ENCODE results near the gene FNDC1.
"Not testable (repeated sequence)": the region's sequence is repeated elsewhere in the genome, so short reads cannot be mapped to it uniquely, and the experiment has no call there.

The FNDC1 gene

GRCh38 chr6:159169193-159169555 lies at the start of gene FNDC1:
Gene FNDC1, plus strand, starts transcription at chr6:159169400. Its CDS starts 197 bp downstream, at chr6:159169597.
- peak; percentile 42 for DNase-seq

- no peak for DNase-seq
These were observed 49.4 kb upstream of the FNDC1 start for GRCh38 chr6:159119791-159120190.

DNA sequence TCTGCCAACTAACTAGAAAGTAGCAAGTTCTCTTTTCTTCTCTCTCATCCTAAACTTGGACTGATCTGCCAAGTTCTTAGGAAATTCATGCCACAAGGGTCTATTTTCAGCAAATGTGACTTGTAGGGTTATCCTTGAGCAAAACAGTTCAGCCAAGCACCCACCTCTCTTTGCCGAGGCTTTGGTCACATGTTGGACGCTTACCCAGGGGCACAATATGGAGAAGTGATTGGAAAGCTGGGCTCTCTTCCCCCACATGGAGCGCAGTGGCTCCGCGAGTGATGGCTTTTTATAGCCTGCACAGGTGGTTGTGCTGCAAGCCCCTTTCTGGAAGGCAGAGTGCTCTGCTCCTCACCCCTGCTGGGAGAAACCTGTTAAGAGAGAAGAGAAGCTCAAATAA lies 47.7 kb upstream of the FNDC1 start:
- DNase-seq: no peak

DNA sequence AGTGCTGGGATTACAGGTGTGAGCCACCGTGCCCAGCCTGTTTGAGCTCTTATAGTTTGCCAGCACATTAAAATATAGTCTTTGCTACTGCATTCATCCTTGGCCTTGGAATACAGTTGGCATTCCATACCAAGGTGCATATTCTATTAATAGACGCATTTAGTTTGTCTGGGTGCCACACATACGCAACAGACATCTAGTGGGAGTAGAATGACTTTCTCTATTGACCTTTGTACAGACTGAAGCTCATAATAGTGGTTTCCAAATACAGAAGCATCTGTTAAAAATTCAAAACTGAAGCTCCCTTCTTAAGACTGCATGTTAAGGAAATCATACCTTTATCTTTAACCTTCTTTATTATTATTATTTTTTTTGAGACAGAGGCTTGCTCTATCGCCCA lies 46.7 kb upstream of the FNDC1 start:
- DNase-seq: no peak

DNA sequence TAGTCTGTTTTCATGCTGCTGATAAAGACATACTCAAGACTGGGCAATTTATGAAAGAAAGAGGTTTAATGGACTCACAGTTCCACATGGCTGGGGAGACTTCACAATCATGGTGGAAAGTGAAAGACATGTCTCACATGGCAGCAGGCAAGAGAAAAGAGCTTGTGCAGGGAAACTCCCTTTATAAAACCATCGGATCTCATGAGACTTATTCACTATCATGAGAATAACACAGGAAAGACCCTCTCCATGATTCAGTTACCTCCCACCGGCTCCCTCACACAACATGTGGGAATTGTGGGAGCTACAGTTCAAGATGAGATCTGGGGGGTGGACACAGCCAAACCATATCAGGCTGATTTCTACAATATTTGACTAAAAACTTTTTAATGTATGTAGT lies 45.4 kb upstream of the FNDC1 start:
- not testable (repeated sequence) for DNase-seq

- DNase-seq: no peak
These were observed 44.1 kb upstream of the FNDC1 start for GRCh38 chr6:159125014-159125609.

GRCh38 chr6:159125951-159126352 lies 43.2 kb upstream of the FNDC1 start:
- DNase-seq: no peak

DNA sequence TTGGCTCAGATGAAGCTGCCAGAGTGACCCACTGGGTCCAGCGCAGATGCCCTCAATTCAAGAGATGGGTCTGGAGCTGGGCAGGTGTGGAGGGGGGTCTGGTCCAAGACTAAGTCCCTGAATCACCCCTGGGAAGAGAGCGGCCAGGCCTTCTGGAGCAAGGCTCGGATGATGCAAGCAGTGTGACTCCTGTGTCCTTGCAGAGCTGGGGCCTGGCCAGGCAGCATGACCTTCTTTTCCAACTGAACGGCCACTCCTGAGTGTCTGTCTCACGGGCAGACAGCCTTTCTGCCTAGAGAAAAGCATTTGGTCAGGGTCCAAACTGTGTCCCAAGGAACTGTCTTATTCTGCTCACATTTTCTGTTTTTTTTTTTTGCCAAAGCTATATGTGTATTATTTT lies 42.6 kb upstream of the FNDC1 start:
- DNase-seq: no peak

GRCh38 chr6:159127701-159128100 lies 41.5 kb upstream of the FNDC1 start:
- DNase-seq: no peak

DNA sequence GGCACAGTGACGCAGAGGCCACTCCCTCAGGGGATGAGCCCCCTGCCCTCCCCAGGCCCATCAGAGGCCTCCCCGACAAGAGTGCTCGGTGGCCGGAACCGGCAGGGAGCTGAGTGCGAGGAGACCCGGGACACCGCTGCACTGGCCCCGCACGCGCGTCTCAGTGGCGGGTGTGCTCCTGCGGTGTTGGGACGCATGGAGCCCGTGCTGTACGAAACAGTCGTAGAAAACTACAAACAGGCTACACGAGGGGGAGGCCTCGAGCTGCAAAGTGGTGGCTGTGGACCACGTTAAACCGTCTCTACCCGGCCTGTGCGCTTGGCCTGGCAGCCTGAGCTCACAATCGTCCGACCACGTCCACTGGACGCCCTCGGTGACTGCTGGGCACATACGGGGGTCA lies 40.2 kb upstream of the FNDC1 start:
- no peak for DNase-seq

GRCh38 chr6:159130846-159131245 lies 38.4 kb upstream of the FNDC1 start:
- no peak for DNase-seq

- no peak for DNase-seq
These were observed 37.5 kb upstream of the FNDC1 start for GRCh38 chr6:159131709-159132108.

GRCh38 chr6:159132664-159133063 lies 36.5 kb upstream of the FNDC1 start:
- DNase-seq: no peak

GRCh38 chr6:159134701-159135364 lies 34.4 kb upstream of the FNDC1 start:
- peak; percentile 69 for DNase-seq

- no peak for DNase-seq
These were observed 31.5 kb upstream of the FNDC1 start for GRCh38 chr6:159137676-159138075.

DNA sequence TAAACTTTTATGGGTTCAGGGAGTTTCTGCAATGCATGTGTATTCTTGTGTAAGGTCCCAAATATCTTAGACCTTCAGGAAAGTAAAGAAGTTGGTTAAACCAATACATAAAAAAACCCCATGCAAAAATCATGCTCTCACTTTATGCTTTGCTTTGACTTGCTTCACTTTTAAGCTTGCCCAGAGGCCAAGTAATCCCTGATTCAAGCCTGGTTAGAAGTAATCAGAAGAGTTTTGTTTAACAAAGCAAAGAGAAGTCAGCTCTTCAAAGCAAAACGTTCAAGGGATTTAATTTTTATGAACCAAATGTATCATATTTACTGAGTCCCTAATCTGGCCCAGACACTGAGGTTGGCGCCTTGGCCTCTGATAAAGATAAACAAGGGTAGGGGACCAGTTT lies 26.7 kb upstream of the FNDC1 start:
- no peak for DNase-seq

DNA sequence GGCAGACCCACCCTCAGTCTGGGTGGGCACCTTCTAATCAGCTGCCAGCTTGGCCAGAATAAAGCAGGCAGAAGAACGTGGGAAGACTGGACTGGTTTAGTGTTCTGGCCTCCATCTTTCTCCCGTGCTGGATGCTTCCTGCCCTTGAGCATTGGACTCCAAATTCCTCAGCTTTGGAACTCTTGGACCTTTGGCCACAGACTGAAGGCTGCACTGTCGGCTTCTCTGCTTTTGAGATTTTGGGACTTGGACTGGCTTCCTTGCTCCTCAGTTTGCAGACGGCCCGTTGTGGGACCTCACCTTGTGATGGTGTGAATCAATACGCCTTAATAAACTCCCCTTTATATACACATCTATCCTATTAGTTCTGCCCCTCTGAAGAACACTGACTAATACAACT lies 20.6 kb upstream of the FNDC1 start:
- DNase-seq: no peak

DNA sequence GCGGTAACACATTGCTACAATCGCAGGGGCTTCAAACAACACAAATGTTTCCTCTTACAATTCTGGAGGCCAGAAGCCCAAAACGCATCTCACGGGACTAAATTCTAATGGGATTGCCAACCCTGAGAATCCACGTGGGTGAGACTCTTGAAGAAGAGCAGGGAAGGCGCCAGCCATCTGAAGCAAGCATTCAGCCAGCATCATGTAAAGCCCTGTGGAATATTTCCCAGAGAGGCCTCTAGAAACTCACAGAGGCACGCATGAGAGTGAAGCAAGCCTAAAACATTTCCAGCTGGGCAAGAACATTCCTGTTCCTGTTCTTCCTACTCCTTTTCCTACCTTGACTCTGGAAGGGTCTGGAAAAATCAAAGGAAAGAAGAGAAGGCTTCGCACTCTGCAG lies 19.6 kb upstream of the FNDC1 start:
- no peak for DNase-seq

DNA sequence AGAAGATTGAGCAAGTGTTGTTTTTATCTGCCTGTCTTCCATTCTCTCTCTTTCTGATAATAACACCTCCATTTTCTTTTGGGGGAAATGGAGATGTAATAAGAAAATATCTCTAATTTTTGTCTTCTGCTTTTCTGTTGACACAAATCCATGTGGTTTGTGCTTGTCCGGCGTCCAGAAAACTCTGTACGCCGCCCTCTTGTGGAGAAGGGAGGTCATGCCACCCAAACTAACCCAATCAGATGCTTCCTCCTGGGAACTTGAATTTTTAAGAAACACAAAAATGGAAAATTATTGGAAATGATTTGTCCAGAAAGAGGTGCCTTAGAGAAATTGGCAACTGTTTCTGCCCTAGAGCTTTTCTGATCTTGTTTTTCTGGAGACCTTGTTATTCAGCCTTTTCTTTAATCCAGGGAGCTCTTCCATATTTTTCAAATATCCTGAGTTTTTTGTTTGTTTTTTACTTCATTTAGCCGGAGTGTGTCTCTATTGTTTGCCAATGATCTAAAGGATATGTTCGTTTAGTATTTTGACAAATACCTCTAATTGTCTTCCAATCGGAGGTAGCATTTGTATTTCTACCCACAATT lies 17.8 kb upstream of the FNDC1 start:
- peak; percentile 10 for DNase-seq

DNA sequence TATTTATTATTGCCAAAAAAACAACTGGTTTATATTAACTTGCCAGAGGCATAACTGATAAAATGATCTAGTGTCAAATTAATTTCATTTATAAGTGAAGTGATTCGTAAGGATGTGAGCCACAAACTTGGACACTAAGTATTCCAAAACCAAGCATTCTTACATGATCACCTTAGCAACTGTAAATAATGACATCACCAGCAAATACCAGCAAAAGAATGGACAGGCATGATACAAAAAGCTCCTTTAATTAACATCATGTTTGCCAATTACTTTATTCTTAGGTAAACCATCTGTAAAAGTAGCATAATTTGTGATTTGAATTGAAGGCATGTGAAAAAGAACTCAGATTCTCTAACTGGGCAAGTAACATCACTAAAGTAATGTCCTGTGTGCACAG lies 17.2 kb upstream of the FNDC1 start:
- DNase-seq: no peak

- DNase-seq: no peak
These were observed 16.4 kb upstream of the FNDC1 start for GRCh38 chr6:159152782-159153181.

- no peak for DNase-seq
These were observed 13.5 kb upstream of the FNDC1 start for GRCh38 chr6:159155679-159156078.

GRCh38 chr6:159156089-159156488 lies 13.1 kb upstream of the FNDC1 start:
- DNase-seq: no peak

DNA sequence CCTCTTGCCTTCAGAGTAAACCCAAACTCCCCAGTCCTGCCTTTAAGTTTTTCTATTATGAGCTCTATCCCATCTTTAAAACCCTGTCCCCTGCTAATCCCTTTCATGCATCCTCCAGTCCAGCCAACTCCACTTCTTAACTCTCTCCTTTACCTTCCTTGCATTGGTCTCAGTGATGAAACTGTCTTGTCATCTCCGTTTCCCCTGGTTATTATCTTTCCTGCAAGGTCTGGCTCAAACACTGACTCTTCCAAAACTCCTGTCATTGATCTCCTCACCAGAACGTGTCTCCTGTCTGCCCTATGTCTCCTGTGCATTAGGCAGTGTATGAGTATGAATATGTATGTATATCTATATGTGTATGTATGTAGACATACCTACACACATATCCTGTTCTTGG lies 11.8 kb upstream of the FNDC1 start:
- no peak for DNase-seq

DNA sequence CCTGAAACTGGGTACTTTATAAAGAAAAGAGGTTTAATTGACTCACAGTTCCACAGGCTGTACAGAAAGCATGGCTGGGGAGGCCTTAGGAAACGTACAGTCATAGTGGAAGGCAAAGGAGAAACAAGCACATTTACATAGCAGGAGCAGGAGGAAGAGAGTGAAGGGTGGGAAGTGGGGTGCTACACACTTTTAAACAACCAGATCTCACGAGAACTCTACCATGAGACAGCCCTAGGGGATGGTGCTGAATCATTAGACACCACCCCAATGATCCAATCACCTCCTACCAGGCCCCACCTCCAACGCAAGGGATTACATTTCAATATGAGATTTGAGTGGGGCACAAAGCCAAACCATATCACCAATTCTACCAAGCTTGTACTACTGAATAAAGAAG lies 7.4 kb upstream of the FNDC1 start:
- no peak for DNase-seq
